IMR-90 (cell line): ENCODE results near the gene DCLK1. TPM values are rescaled to one million over a fixed set of nuclear protein-coding genes. Genes with fewer than 3 reads are reported as not detected.

Experiments
- ATAC-seq: fragments of 200-7000 bp; cut with Tn5 transposase; 2 replicates; pipeline ENCODE4 v1.9.1; 2020; ENCODE audit warnings: low read depth, mild to moderate bottlenecking, moderate library complexity
- BruUV-seq: library from RNA; stranded (reverse); fragments of 400-500 nt; replicated peaks from 2 replicates; lab custom pipeline; 2021; lab: Mats Ljungman, UMichigan
- CTCF ChIA-PET: fragments of 300-600 bp; formaldehyde crosslinking; extraction: SDS; loops from one replicate; lab custom pipeline; 2021; ENCODE audit warnings: antibody characterized with exemption; lab: Yijun Ruan, JAX
- POLR2A ChIA-PET: fragments of 300-600 bp; sonication (Branson Sonifier 250); formaldehyde crosslinking; loops from one replicate; lab custom pipeline; 2022; ENCODE audit warnings: antibody characterized with exemption; ENCODE audit not compliant: unreplicated experiment; lab: Charles Lee
- DNase-seq: peaks from one replicate; pipeline ENCODE4 v3.0.0; 2013
- H2AFZ ChIP-seq: replicated peaks from 2 replicates; pipeline ENCODE3; 2013; ENCODE audit warnings: low read length, mild to moderate bottlenecking; ENCODE audit not compliant: poor library complexity
- H2AK5ac ChIP-seq: 2 replicates; pipeline ENCODE4 v1.6.1; 2013; ENCODE audit warnings: low read depth, low read length, inconsistent platforms
- H2AK9ac ChIP-seq: replicated peaks from 2 replicates; pipeline ENCODE3; 2013; ENCODE audit warnings: mild to moderate bottlenecking, low read depth, low read length, moderate library complexity; ENCODE audit not compliant: poor library complexity
- H2BK120ac ChIP-seq: 2 replicates; pipeline ENCODE4 v1.6.1; 2013; ENCODE audit warnings: low read depth, low read length, inconsistent platforms
- H2BK15ac ChIP-seq: 3 replicates; pipeline ENCODE4 v1.6.1; 2013; ENCODE audit warnings: low read depth, low read length, inconsistent platforms
- H2BK20ac ChIP-seq: 2 replicates; pipeline ENCODE4 v1.6.1; 2013; ENCODE audit warnings: low read depth, mild to moderate bottlenecking, inconsistent platforms, low read length, moderate library complexity
- H2BK5ac ChIP-seq: 2 replicates; pipeline ENCODE4 v1.6.1; 2013; ENCODE audit warnings: mild to moderate bottlenecking, low read depth, low read length, inconsistent platforms; ENCODE audit not compliant: poor library complexity, severe bottlenecking
- H3K14ac ChIP-seq: replicated peaks from 2 replicates; pipeline ENCODE4 v1.6.1; 2013; ENCODE audit warnings: low read depth, low read length, inconsistent platforms
- H3K18ac ChIP-seq: 2 replicates; pipeline ENCODE4 v1.6.1; 2013; ENCODE audit warnings: low read depth, low read length, control low read depth
- H3K23ac ChIP-seq: 2 replicates; pipeline ENCODE4 v1.6.1; 2013; ENCODE audit warnings: low read depth, low read length, inconsistent platforms
- H3K27ac ChIP-seq: 2 replicates; pipeline ENCODE4 v1.5.1; 2013; ENCODE audit warnings: mild to moderate bottlenecking, control low read depth, low read length; ENCODE audit not compliant: insufficient read depth
- H3K27me3 ChIP-seq: 2 replicates; pipeline ENCODE4 v1.6.1; 2013; ENCODE audit warnings: low read length; ENCODE audit not compliant: control insufficient read depth, insufficient read depth
- H3K36me3 ChIP-seq: 2 replicates; pipeline ENCODE4 v1.6.1; 2013; ENCODE audit warnings: low read length, mixed read lengths; ENCODE audit not compliant: control insufficient read depth, insufficient read depth
- H3K4ac ChIP-seq: 2 replicates; pipeline ENCODE4 v1.6.1; 2013; ENCODE audit warnings: low read depth, low read length, inconsistent platforms
- H3K4me1 ChIP-seq: 2 replicates; pipeline ENCODE4 v1.6.1; 2013; ENCODE audit warnings: low read length, mixed read lengths; ENCODE audit not compliant: control insufficient read depth, insufficient read depth
- H3K4me2 ChIP-seq: 2 replicates; pipeline ENCODE4 v1.6.1; 2013; ENCODE audit warnings: low read depth, mild to moderate bottlenecking, control low read depth, low read length, moderate library complexity
- H3K4me3 ChIP-seq: 2 replicates; pipeline ENCODE4 v1.5.1; 2013; ENCODE audit warnings: low read depth, mild to moderate bottlenecking, control low read depth, low read length, moderate library complexity; ENCODE audit not compliant: insufficient read depth
- H3K56ac ChIP-seq: 2 replicates; pipeline ENCODE4 v1.6.1; 2013; ENCODE audit warnings: low read length, inconsistent platforms; ENCODE audit not compliant: insufficient read depth; ENCODE audit errors: extremely low read depth
- H3K79me1 ChIP-seq, 2 experiments: 2 replicates each; pipeline ENCODE4 v1.6.1; 2013; ENCODE audit warnings: low read length in 2 of 2, inconsistent platforms in 1 of 2, low read depth in 1 of 2
- H3K9ac ChIP-seq: 2 replicates; pipeline ENCODE4 v1.6.1; 2013; ENCODE audit warnings: low read depth, low read length, control low read depth
- H3K9me1 ChIP-seq: 2 replicates; pipeline ENCODE4 v1.6.1; 2013; ENCODE audit warnings: low read length, inconsistent platforms; ENCODE audit not compliant: insufficient read depth
- H3K9me3 ChIP-seq: 2 replicates; pipeline ENCODE4 v1.6.1; 2013; ENCODE audit warnings: low read length; ENCODE audit not compliant: control insufficient read depth, insufficient read depth
- H4K20me1 ChIP-seq: 2 replicates; pipeline ENCODE4 v1.6.1; 2013; ENCODE audit warnings: low read length, inconsistent platforms; ENCODE audit not compliant: insufficient read depth
- H4K5ac ChIP-seq: 2 replicates; pipeline ENCODE4 v1.6.1; 2013; ENCODE audit warnings: mild to moderate bottlenecking, low read depth, low read length, control low read depth
- H4K8ac ChIP-seq, 2 experiments: 2 replicates each; pipeline ENCODE4 v1.6.1; 2013; ENCODE audit warnings: low read depth in 2 of 2, low read length in 2 of 2, control low read depth in 1 of 2, inconsistent platforms in 1 of 2
- H4K91ac ChIP-seq: 2 replicates; pipeline ENCODE4 v1.6.1; 2013; ENCODE audit warnings: low read depth, low read length, inconsistent platforms; ENCODE audit not compliant: insufficient read depth
- CEBPB ChIP-seq: IDR thresholded peaks from 2 replicates; pipeline ENCODE4 v1.6.1; 2012; ENCODE audit warnings: low read depth, low read length, improper control_type of control experiment
- CHD1 ChIP-seq: IDR thresholded peaks from 2 replicates; pipeline ENCODE4 v1.6.1; 2012; ENCODE audit warnings: low read depth, low read length, improper control_type of control experiment
- CTCF ChIP-seq: conservative IDR thresholded peaks from 2 replicates; pipeline ENCODE4 v1.5.1; 2012; ENCODE audit warnings: mild to moderate bottlenecking, low read depth, low read length, improper control_type of control experiment
- MAFK ChIP-seq: IDR thresholded peaks from 2 replicates; pipeline ENCODE4 v1.6.1; 2012; ENCODE audit warnings: low read depth, low read length, improper control_type of control experiment
- NFE2L2 ChIP-seq: fragments of 150-350 bp; IDR thresholded peaks from 2 replicates; pipeline ENCODE4 v1.6.1; 2016; ENCODE audit warnings: low read depth, mild to moderate bottlenecking, low read length
- POLR2A ChIP-seq: IDR thresholded peaks from 2 replicates; pipeline ENCODE4 v1.6.1; 2012; ENCODE audit warnings: mild to moderate bottlenecking, low read depth, low read length
- RCOR1 ChIP-seq: IDR thresholded peaks from 2 replicates; pipeline ENCODE4 v1.6.1; 2012; ENCODE audit warnings: mild to moderate bottlenecking, low read length, improper control_type of control experiment; ENCODE audit not compliant: insufficient replicate concordance
- WGBS, 2 experiments: methylation state at CpG; one replicate each; pipeline versions ENCODE4 v1.1.5 to v1.1.7; 2013; ENCODE audit warnings: missing lambda C conversion rate in 2 of 2; ENCODE audit not compliant: insufficient read length in 1 of 2; ENCODE audit errors: extremely low coverage in 2 of 2; 5-methylcytosine and 5-hydroxymethylcytosine counted together
- dilution Hi-C: fragments of 300-500 bp; cut with HindIII; formaldehyde crosslinking; loops from one replicate; pipeline ENCODE4 v1.14.3; 2018; ENCODE audit warnings: low sequenced_read_pairs; ENCODE audit not compliant: unreplicated experiment
- in situ Hi-C: fragments of 300-500 bp; cut with MboI; formaldehyde crosslinking; loops from 3 replicates; pipeline ENCODE4 v1.14.3; 2019; ENCODE audit warnings: low sequenced_read_pairs, inconsistent platforms, mixed read lengths
- intact Hi-C: fragments of 100-400 bp; cut with micrococcal nuclease; formaldehyde crosslinking; loops from 2 replicates; pipeline ENCODE4 v1.10.0; 2022
- polyA plus RNA-seq, 3 experiments: library from polyadenylated mRNA; depleted of rRNA; stranded (reverse); fragments of >200 nt; gene quantifications; 2 replicates each; pipeline ENCODE4 v1.2.3, GENCODE V29; 2012; ENCODE audit warnings: low replicate concordance in 1 of 3
- total RNA-seq: library from RNA; depleted of rRNA; stranded (reverse); fragments of >200 nt; gene quantifications from 2 replicates; pipeline ENCODE4 v1.2.3, GENCODE V29; 2012
- TF ChIP-seq, protein P1 (sequence below): fragments of 150-350 bp; IDR thresholded peaks from 2 replicates; pipeline ENCODE4 v1.6.1; 2016; ENCODE audit warnings: low read depth, mild to moderate bottlenecking, low read length, moderate library complexity, borderline replicate concordance

Gene DCLK1
- total and polyA plus RNA-seq, 2 of the 4 experiments (the other 2 are of a cell fraction), result under 0.01 to 0.02 TPM

- Histone ChIP-seq H2BK5ac (no peak overlapping the region), H3K27ac (no peak overlapping the region), H3K14ac (no peak overlapping the region), H3K4me1 (no peaks in the 10 kb centered on the region; the same call in 1 of the 2 replicates), H2AK5ac (no peak overlapping the region), H3K9me1 (no peaks in the 10 kb centered on the region), H3K4me3 (no peak overlapping the region), H3K18ac (no peak overlapping the region), H3K36me3 (no peaks in the 10 kb centered on the region), H3K4ac (no peak overlapping the region), H3K4me2 (no peak overlapping the region), H4K8ac (no peak overlapping the region), H2BK20ac (no peak overlapping the region), H3K27me3 (peaks cover 4% of the 10 kb centered on the region; the same call in 1 of the 2 replicates), H3K79me1 (no peaks in the 10 kb centered on the region), H2BK15ac (no peak overlapping the region), H4K20me1 (no peaks in the 10 kb centered on the region), H4K5ac (no peak overlapping the region), H2AFZ (no peak overlapping the region), H2AK9ac (no peak overlapping the region), H2BK120ac (no peak overlapping the region), H3K9ac (no peak overlapping the region), H3K9me3 (no peaks in the 10 kb centered on the region; the same call in 1 of the 2 replicates), H4K91ac (no peak overlapping the region), H3K56ac (no peak overlapping the region), H3K23ac (no peak overlapping the region)
- DNase-seq (no peak), ATAC-seq (no peak)
- TF ChIP-seq CEBPB, result no peak
- TF ChIP-seq, protein P1, sequence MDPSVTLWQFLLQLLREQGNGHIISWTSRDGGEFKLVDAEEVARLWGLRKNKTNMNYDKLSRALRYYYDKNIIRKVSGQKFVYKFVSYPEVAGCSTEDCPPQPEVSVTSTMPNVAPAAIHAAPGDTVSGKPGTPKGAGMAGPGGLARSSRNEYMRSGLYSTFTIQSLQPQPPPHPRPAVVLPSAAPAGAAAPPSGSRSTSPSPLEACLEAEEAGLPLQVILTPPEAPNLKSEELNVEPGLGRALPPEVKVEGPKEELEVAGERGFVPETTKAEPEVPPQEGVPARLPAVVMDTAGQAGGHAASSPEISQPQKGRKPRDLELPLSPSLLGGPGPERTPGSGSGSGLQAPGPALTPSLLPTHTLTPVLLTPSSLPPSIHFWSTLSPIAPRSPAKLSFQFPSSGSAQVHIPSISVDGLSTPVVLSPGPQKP, result no peak
- TF ChIP-seq NFE2L2, result no peak
- TF ChIP-seq POLR2A, result no peak
- no peak for TF ChIP-seq RCOR1
- no peak for TF ChIP-seq CHD1
- TF ChIP-seq CTCF, result no peak
- no peak for TF ChIP-seq MAFK
- CTCF ChIA-PET, result interaction anchor here (1.2 to 1.8 kb wide), 2 partner anchors 17 to 299 kb away, joined by 4 to 15 read pairs; no protein-coding TSS in a partner anchor
- dilution Hi-C loops (no loop called here), intact Hi-C loops (loop anchor here (10.0 kb wide), 1 partner anchor 1018 kb away; the partner anchor contains the start of gene ALG5), in situ Hi-C loops (loop anchor here (10.0 to 25.0 kb wide), 2 partner anchors 760 to 998 kb away; no protein-coding TSS in a partner anchor)
- no TSS peak for BruUV-seq
- POLR2A ChIA-PET, result no interaction called here
- WGBS, 2 experiments, result no CpG with 5 or more reads among the region's 2 CpGs
These were observed 154.1 kb downstream of the DCLK1 start for GRCh38 chr13:35977060-35977459.
